DND-41 (cell line): ENCODE results near the gene MALRD1.

ENCODE experiments used
- ATAC-seq: fragments of 200-7000 bp; cut with Tn5 transposase; 3 replicates; pipeline ENCODE4 v1.9.1; 2021; ENCODE audit warnings: low read depth; ENCODE audit not compliant: insufficient read depth
- DNase-seq: peaks from one replicate; pipeline ENCODE4 v3.0.0-alpha.2; 2020
- H2AFZ ChIP-seq: 2 replicates; pipeline ENCODE4 v1.6.0; 2012; ENCODE audit warnings: low read depth, low read length
- H3K27ac ChIP-seq: 2 replicates; pipeline ENCODE4 v1.5.1; 2012; ENCODE audit warnings: low read length, inconsistent platforms
- H3K27me3 ChIP-seq: fragments of 200-600 bp; sonication (generic); 2 replicates; pipeline ENCODE4 v1.6.0; 2012; ENCODE audit warnings: low read length, mild to moderate bottlenecking, inconsistent platforms; ENCODE audit not compliant: insufficient read depth, poor library complexity
- H3K36me3 ChIP-seq: 2 replicates; pipeline ENCODE4 v1.5.1; 2012; ENCODE audit warnings: low read length, inconsistent platforms; ENCODE audit not compliant: insufficient read depth
- H3K4me1 ChIP-seq: 2 replicates; pipeline ENCODE4 v1.5.1; 2012; ENCODE audit warnings: mild to moderate bottlenecking, low read length; ENCODE audit not compliant: insufficient read depth
- H3K4me2 ChIP-seq: 2 replicates; pipeline ENCODE4 v1.6.0; 2012; ENCODE audit warnings: mild to moderate bottlenecking, moderate library complexity, low read length, inconsistent platforms; ENCODE audit not compliant: insufficient read depth
- H3K4me3 ChIP-seq, 2 experiments: fragments of 200-600 bp in 1 of 2; shearing (Covaris generic) in 1 of 2; 2 replicates each; pipeline ENCODE4 v1.5.1; 2012 to 2016; ENCODE audit warnings: inconsistent platforms in 2 of 2, low read length in 2 of 2, mild to moderate bottlenecking in 2 of 2, low read depth in 1 of 2, moderate library complexity in 1 of 2
- H3K79me2 ChIP-seq: 2 replicates; pipeline ENCODE4 v1.6.0; 2012; ENCODE audit warnings: low read length, inconsistent platforms; ENCODE audit not compliant: insufficient read depth
- H3K9ac ChIP-seq: 2 replicates; pipeline ENCODE4 v1.6.0; 2012; ENCODE audit warnings: low read depth, mild to moderate bottlenecking, inconsistent platforms, low read length, moderate library complexity
- H3K9me3 ChIP-seq: 2 replicates; pipeline ENCODE4 v1.5.1; 2012; ENCODE audit warnings: low read length, moderate library complexity, mild to moderate bottlenecking, inconsistent platforms; ENCODE audit not compliant: insufficient read depth, severe bottlenecking
- H4K20me1 ChIP-seq: 2 replicates; pipeline ENCODE4 v1.6.0; 2012; ENCODE audit warnings: low read length; ENCODE audit not compliant: insufficient read depth
- EZH2 ChIP-seq: IDR thresholded peaks from 3 replicates; pipeline ENCODE4 v1.6.1; 2012; ENCODE audit warnings: borderline replicate concordance, low read depth, mild to moderate bottlenecking, moderate library complexity, low read length, inconsistent platforms; ENCODE audit not compliant: severe bottlenecking
- TF ChIP-seq, protein P1 (sequence below): IDR thresholded peaks from 2 replicates; pipeline ENCODE4 v1.5.1; 2012; ENCODE audit warnings: borderline replicate concordance, low read length, moderate library complexity, mild to moderate bottlenecking; ENCODE audit not compliant: poor library complexity, severe bottlenecking; ENCODE audit errors: extremely low read depth

MALRD1 gene

DNA sequence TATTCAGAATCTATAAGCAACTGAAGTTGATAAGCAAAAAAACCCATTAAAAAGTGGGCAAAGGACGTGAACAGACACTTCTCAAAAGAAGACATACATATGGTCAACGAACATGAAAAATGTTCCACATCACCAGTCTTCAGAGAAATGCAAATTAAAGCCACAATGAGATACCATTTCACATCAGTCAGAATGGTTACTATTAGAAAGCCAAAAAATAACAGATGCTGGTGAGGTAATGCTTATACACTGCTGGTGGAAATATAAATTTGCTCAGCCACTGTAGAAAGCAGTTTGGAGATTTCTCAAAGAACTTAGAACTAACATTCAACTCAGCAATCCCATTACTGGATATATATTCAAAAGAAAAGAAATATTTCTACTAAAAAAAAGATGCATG, 434.8 kb downstream of the MALRD1 start:
- TF ChIP-seq EZH2: no peak
- TF ChIP-seq, protein P1, sequence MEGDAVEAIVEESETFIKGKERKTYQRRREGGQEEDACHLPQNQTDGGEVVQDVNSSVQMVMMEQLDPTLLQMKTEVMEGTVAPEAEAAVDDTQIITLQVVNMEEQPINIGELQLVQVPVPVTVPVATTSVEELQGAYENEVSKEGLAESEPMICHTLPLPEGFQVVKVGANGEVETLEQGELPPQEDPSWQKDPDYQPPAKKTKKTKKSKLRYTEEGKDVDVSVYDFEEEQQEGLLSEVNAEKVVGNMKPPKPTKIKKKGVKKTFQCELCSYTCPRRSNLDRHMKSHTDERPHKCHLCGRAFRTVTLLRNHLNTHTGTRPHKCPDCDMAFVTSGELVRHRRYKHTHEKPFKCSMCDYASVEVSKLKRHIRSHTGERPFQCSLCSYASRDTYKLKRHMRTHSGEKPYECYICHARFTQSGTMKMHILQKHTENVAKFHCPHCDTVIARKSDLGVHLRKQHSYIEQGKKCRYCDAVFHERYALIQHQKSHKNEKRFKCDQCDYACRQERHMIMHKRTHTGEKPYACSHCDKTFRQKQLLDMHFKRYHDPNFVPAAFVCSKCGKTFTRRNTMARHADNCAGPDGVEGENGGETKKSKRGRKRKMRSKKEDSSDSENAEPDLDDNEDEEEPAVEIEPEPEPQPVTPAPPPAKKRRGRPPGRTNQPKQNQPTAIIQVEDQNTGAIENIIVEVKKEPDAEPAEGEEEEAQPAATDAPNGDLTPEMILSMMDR: no peak

DNA sequence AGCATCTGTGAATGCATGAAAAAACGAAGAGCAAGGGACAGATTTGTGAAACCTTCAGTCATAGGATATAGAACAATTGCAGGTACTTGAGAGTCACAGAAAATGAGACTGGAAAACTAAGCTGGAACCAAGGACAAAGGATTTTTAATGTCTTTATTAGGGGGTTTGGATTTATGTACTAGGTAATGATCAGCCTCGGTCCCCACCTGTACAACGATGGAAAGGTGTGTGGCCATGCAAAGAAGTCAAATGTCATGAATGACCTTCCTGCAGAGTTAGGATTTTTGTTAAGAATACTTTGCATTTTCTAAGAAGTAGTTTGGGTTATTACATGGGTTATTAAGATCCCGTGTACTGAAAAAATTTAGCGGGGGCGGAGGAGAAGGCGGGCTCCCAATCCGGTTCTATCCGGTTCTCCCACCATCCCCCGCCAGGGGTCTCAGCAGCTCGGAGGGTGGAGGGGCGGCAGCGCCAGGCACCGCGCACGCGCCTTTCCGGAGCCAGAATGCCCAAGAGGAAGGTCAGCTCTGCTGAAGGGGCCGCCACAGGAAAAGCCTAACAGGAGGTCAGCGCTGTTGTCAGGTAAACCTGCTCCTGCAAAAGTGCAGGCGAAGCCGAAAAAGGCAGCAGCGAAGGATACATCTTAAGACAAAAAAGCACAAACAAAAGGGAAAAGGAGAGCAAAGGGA, 440.1 kb downstream of the MALRD1 start:
- Histone ChIP-seq H4K20me1 (no peaks in the 10 kb centered on the region), H3K4me2 (no peak overlapping the region), H3K9me3 (no peaks in the 10 kb centered on the region), H3K9ac (no peak overlapping the region), H3K36me3 (no peaks in the 10 kb centered on the region), H2AFZ (no peak overlapping the region), H3K27me3 (no peaks in the 10 kb centered on the region), H3K79me2 (no peaks in the 10 kb centered on the region), H3K4me3 (no peak overlapping the region), H3K27ac (no peak overlapping the region), H3K4me1 (no peaks in the 10 kb centered on the region)
- no peak for ATAC-seq
- no peak for TF ChIP-seq EZH2
- TF ChIP-seq, protein P1: no peak
- no peak for DNase-seq

More for the DNA sequence above, 434.8 kb downstream of the MALRD1 start:
- H3K4me1 ChIP-seq: no peaks in the 10 kb centered on the region
- H3K4me2 ChIP-seq: no peak overlapping the region
- DNase-seq: no peak
- H4K20me1 ChIP-seq: no peaks in the 10 kb centered on the region
- H3K27ac ChIP-seq: no peak overlapping the region
- no peaks in the 10 kb centered on the region for H3K9me3 ChIP-seq
- H3K4me3 ChIP-seq: no peak overlapping the region
- no peak overlapping the region for H2AFZ ChIP-seq
- no peak for ATAC-seq
- no peaks in the 10 kb centered on the region for H3K36me3 ChIP-seq
- H3K9ac ChIP-seq: no peak overlapping the region
- H3K79me2 ChIP-seq: no peaks in the 10 kb centered on the region
- H3K27me3 ChIP-seq: no peaks in the 10 kb centered on the region

DNA sequence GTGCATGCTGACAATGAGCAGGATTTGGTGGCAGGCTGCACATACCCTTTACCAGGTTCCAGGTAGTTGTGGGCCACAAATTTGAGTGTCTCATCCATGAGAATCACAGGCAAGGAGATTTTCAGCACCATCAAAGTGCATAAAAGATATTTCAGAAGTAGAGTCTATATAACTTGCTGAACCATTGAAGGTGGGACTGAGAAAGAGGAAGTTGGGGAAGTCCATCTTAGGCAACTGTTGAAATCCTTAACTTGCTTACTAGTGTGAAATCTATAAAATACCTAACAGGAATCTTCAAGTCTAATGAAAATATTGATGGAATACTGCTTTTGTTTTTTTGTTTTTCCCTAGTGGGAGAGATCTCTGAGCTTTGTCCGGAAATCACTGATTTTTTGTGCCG, 442.6 kb downstream of the MALRD1 start:
- H3K4me1 ChIP-seq: no peaks in the 10 kb centered on the region
- DNase-seq (no peak), ATAC-seq (no peak)
- no peaks in the 10 kb centered on the region for H3K27me3 ChIP-seq
- H3K36me3 ChIP-seq: no peaks in the 10 kb centered on the region
- H3K9ac ChIP-seq: no peak overlapping the region
- TF ChIP-seq EZH2: no peak
- H4K20me1 ChIP-seq: no peaks in the 10 kb centered on the region
- no peaks in the 10 kb centered on the region for H3K79me2 ChIP-seq
- H3K4me2 ChIP-seq: no peak overlapping the region
- H2AFZ ChIP-seq: no peak overlapping the region
- H3K9me3 ChIP-seq: no peaks in the 10 kb centered on the region
- H3K4me3 ChIP-seq: no peak overlapping the region
- H3K27ac ChIP-seq: no peak overlapping the region

DNA sequence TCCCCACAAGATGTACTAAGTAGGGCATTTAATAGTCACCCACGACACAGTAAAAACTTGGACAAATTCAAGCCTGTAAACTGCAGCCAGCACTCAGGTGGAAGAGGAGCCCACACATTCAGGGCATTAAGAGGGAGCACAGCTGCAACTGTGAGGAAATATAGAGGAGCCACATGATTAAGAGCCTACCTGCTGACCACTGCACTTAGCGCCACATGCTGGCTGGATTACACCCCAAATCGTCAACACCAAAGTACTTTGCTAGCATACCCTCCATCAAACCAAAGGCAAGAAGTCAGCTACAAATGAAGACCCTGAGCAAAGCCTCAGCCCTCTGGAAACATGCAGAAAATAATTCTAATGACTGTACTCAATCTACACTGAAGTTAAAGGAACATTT, 445.3 kb downstream of the MALRD1 start:
- DNase-seq (no peak), ATAC-seq (no peak)
- H4K20me1 ChIP-seq: no peaks in the 10 kb centered on the region
- no peak overlapping the region for H3K9ac ChIP-seq
- no peak overlapping the region for H3K27ac ChIP-seq
- H2AFZ ChIP-seq: no peak overlapping the region
- H3K79me2 ChIP-seq: no peaks in the 10 kb centered on the region
- no peaks in the 10 kb centered on the region for H3K4me1 ChIP-seq
- TF ChIP-seq, protein P1: no peak
- TF ChIP-seq EZH2: no peak
- H3K36me3 ChIP-seq: no peaks in the 10 kb centered on the region
- H3K27me3 ChIP-seq: no peaks in the 10 kb centered on the region
- no peaks in the 10 kb centered on the region for H3K9me3 ChIP-seq
- no peak overlapping the region for H3K4me3 ChIP-seq
- H3K4me2 ChIP-seq: no peak overlapping the region
